Activated CD4-positive, alpha-beta T cell treated with anti-CD3 and anti-CD28 coated beads for 24 hours (primary cell): ENCODE data around the gene KCTD11.

ENCODE experiments used
- DNase-seq, 2 donors: peaks; one replicate each; pipeline ENCODE4 v3.0.0-alpha.2; 2020; ENCODE audit warnings: low read depth in 2 of 2

The KCTD11 gene

GRCh38 chr17:7374353-7374752 lies 22.4 kb downstream of the KCTD11 start:
- DNase-seq = no peak

DNA sequence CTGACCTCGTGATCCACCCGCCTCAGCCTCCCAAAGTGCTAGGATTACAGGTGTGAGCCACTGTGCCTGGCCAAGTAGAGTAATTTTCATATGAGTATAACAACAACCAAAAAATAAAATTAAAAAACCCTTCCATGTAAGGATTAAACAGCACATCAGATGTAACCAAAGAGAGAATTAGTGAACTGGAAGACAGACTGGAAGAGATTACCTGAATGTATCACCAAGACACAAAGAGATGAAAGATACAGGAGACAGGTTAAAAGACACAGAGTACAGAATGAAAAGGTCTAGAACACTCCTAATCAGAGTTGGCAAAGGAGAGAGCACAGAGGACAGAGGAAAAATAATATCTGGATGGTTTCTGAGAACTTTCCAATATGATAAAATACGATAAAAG lies 27.2 kb downstream of the KCTD11 start:
- DNase-seq = no peak

- no peak for DNase-seq
Observed at GRCh38 chr17:7380321-7380720, 28.4 kb downstream of the KCTD11 start.

- DNase-seq = no peak
Observed at GRCh38 chr17:7380855-7381683, 29.1 kb downstream of the KCTD11 start, which contains the start of gene TNK1. TNK1 (plus strand) TSS chr17:7381089; CDS start chr17:7382927, 1,838 bp downstream.

DNA sequence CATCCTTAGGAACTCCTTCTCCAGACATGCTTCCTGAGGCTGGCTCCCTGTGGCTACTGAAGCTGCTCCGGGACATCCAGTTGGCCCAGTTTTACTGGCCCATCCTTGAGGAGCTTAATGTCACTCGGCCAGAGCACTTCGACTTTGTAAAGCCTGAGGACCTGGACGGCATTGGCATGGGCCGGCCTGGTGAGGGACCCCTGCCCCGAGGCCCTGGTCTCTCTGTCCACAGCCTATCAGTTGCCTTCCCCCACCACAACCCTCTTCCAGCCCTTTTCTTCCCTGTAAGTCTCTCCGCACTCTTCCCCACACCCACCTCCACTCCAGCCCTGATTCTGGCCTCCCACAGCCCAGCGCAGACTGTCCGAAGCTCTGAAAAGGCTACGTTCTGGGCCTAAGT lies 30.9 kb downstream of the KCTD11 start:
- no peak for DNase-seq

- no peak for DNase-seq
Observed at GRCh38 chr17:7383371-7383741, 31.4 kb downstream of the KCTD11 start.

DNA sequence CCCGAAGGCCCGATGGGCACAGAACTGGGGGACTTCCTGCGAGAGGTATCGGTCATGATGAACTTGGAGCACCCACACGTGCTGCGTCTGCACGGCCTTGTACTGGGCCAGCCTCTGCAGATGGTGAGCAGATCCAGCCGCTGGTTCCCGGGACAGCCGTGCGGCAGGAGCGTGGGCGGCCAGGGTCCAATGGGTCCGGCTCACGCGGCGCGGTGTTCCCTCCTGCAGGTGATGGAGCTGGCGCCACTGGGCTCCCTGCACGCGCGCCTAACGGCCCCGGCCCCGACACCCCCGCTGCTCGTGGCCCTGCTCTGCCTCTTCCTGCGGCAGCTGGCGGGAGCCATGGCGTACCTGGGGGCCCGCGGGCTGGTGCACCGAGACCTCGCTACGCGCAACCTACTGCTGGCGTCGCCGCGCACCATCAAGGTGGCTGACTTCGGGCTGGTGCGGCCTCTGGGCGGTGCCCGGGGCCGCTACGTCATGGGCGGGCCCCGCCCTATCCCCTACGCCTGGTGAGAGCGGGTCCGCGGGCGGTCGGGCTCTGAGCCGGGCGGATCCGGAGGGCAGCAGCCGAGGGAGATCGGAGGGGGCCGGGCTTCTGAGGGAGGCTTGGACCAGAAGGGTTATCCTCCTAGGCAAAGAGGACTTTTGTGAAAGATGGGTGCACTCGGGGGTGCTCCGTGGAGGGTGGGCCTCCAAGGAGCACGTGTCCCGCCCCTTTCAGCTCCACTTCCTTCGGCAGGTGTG lies 32.0 kb downstream of the KCTD11 start:
- peak; percentile 60 to 64 for DNase-seq

DNA sequence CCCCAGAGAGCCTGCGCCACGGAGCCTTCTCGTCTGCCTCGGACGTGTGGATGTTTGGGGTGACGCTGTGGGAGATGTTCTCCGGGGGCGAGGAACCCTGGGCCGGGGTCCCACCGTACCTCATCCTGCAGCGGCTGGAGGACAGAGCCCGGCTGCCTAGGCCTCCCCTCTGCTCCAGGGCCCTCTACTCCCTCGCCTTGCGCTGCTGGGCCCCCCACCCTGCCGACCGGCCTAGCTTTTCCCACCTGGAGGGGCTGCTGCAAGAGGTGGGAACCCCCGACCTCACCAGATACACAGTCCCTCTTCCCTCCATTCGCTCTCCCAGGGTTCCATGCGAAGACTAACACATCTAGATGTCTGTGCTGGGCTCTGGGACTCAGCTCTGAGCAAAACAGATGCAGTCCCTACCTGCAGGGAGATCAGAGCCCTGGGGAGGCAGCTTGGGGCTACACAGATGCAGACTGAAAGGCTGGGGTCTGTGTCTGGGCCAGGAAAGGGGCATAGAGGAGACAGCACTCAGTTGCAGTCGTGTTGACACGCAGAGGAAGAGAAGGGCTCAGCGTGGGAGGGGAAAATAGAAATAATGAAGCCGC lies 32.6 kb downstream of the KCTD11 start:
- no peak for DNase-seq

GRCh38 chr17:7388856-7389255 lies 36.9 kb downstream of the KCTD11 start:
- DNase-seq = no peak

DNA sequence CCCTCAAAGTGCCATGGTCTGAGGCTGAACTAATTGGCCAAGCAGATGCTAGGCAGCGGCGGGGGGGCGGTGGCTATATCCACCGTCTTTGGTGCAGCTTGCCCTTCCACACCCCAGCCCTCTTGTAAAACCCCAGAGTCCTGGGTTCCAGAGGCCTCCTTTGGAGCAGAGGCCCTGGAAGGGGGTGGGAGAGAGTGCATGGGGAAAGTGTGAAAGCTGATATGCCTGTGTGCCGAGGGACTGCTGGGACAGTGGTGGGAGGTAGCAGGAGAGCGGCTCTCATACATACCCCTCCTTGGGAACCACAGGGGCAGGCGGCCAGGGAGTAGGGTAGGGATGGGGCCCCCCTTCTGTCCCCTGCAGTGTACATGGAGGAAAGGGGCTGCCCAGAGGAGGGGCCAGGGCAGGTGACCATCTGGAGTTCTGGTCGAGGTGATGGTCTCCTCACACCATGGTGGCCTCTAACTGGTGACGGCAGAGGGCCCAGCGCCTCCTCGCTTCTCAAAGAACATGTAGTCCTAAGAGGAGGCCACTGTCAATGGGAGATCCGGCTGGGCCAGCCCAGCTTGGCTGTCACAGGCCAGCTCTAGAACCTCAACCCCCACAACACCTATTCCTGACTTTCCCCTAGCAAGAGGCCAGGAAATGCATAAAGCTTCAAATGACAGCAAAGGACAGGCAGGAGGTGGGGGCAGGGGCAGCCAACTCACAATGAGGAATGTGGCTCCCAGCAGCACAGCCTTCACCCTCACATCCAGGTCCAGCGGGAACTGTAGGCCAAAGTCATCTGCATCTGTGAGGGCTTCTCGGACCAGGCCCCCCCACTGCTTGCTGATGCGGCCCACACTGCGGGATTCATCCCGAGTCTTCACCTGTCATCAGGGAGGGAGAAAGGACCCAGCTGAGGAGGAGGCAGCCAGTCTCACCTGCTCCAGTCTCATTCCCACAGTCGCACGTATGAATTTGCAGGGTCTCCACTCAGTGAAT lies 38.3 kb downstream of the KCTD11 start:
- DNase-seq = no peak

- DNase-seq = no peak
Observed at GRCh38 chr17:7391307-7391706, 39.3 kb downstream of the KCTD11 start.

DNA sequence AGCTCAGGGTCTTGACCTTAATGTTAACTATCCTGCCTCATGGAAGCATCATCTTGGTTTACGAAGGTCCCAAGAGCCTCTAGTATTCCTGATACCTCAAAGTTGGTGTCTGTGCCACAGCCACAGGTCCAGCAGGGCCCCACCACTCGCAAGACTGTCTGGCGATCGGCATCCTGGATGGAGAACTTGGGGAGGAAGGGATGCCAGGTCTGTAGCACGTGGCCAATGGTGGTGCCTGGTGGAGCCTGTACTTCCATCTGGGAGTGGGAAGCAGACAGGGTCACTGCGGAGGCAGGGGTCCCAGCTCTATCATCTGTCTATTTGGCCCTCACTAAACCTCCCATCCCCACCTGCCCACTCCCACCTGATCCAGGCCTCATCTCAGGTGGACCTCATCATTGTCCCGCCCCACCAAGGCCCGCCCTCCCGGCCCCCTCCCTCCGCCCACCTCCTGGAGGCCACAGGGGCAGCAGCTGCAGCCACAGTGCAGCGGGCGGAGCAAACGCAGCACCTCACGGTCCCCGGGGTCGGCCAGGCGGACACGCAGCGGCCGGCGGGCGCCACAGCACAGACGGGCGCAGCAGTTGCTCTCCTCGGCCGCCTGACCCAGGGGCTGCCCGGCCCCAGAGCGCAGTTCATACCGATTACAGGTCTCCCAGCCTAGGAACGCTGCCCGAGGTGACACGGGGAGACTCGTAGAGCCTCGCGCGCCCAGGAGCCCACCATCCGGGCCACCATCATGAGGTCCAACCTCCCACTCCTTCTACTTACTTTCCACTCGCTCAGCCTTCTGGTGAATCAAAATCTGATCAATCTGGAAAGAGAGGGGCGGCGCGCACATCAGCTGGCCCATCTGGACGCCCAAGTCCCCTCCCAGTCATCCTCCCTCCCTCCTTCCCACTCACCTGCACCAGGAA lies 41.0 kb downstream of the KCTD11 start:
- DNase-seq = no peak

GRCh38 chr17:7393613-7394451 lies 41.9 kb downstream of the KCTD11 start:
- DNase-seq = peak in 1 of 2 donors; percentile 45

- peak; percentile 74 to 81 for DNase-seq
Observed at GRCh38 chr17:7394452-7395191, 42.7 kb downstream of the KCTD11 start, which contains the start of gene PLSCR3. PLSCR3 (minus strand) TSS chr17:7394525; CDS start chr17:7394110, 415 bp downstream.

DNA sequence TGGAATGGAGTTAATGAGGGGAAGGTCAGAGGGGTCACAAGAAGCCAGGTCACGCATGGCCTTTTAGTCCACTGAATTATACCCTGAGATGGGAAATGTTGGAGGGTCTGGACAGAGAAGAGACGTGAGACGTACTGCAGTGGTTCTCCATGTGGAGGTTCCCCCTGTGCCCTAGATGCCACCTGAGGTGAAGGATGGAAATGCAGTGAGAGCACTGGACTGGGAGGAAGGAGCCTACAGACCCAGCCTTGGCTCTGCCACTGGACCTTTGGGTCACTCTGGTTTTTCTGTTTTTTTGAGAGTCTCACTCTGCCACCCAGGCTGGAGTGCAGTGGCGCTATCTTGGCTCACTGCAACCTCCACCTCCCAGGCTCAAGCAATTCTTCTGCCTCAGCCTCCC lies 44.2 kb downstream of the KCTD11 start:
- DNase-seq = no peak

DNA sequence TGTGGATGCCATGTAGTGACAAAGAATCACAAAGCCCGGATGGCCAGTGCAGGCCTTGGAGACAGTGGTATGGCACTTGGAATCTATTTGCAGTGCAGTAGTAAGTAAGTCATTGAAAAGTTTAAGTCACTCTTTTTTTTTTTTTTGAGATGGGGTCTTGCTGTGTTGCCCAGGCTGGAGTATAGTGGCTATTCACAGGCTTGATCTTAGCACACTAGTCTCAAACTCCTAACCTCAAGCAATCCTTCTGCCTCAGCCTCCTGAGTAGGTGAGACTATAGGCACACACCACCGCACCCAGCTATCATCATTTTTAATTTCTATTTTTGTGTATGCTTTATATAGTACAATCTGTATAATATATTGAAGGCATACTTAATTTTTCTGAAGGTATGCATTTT lies 46.6 kb downstream of the KCTD11 start:
- no peak for DNase-seq

- DNase-seq = no peak
Observed at GRCh38 chr17:7403043-7403726, 51.2 kb downstream of the KCTD11 start.

DNA sequence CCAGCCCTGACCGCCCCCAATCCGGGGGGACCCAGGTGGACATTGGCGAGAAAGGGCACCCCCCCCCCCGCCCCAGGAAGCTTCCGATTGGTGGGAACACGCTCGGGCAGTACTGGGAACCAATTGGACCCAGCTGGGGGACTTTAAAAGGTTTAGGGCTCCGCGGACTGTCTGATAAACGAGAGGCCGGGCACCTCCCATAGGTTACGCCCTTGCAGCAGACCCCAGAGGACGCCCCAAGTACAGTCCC lies 51.7 kb downstream of the KCTD11 start:
- no peak for DNase-seq
